Osteoblast (primary cell): Measurements from ENCODE around the gene SLC24A3. TPM values are rescaled to one million over a fixed set of nuclear protein-coding genes. Genes with fewer than 3 reads are reported as not detected.

Experiments used
- DNase-seq: peaks from one replicate; pipeline ENCODE4 v3.0.0; 2011; ENCODE audit warnings: low spot score, mixed read lengths; ENCODE audit not compliant: insufficient read length; ENCODE audit errors: missing footprints
- H2AFZ ChIP-seq: 2 replicates; pipeline ENCODE4 v1.6.0; 2011; ENCODE audit warnings: mild to moderate bottlenecking, low read length
- H3K27ac ChIP-seq: 2 replicates; pipeline ENCODE4 v1.5.1; 2011; ENCODE audit warnings: mild to moderate bottlenecking, low read depth, low read length, moderate library complexity
- H3K27me3 ChIP-seq: 2 replicates; pipeline ENCODE4 v1.6.0; 2012; ENCODE audit warnings: mild to moderate bottlenecking, control low read depth, inconsistent platforms, low read length, moderate library complexity; ENCODE audit not compliant: insufficient read depth
- H3K36me3 ChIP-seq: 2 replicates; pipeline ENCODE4 v1.5.1; 2011; ENCODE audit warnings: mild to moderate bottlenecking, low read length, control low read depth, moderate library complexity; ENCODE audit not compliant: insufficient read depth
- H3K4me1 ChIP-seq: 2 replicates; pipeline ENCODE4 v1.5.1; 2011; ENCODE audit warnings: mild to moderate bottlenecking, low read length, control low read depth, moderate library complexity; ENCODE audit not compliant: insufficient read depth
- H3K4me2 ChIP-seq: 2 replicates; pipeline ENCODE4 v1.6.0; 2011; ENCODE audit warnings: mild to moderate bottlenecking, low read length; ENCODE audit not compliant: insufficient read depth
- H3K4me3 ChIP-seq: fragments of 200-600 bp; sonication (generic); 3 replicates; pipeline ENCODE4 v1.5.1; 2012; ENCODE audit warnings: mild to moderate bottlenecking, low read length, inconsistent platforms; ENCODE audit not compliant: insufficient read depth
- H3K79me2 ChIP-seq: 2 replicates; pipeline ENCODE4 v1.6.0; 2012; ENCODE audit warnings: mild to moderate bottlenecking, low read length, control low read depth, inconsistent platforms; ENCODE audit not compliant: insufficient read depth
- H3K9me3 ChIP-seq: 2 replicates; pipeline ENCODE4 v1.5.1; 2011; ENCODE audit warnings: low read depth, low read length, control low read depth
- H4K20me1 ChIP-seq: 2 replicates; pipeline ENCODE4 v1.6.0; 2012; ENCODE audit warnings: mild to moderate bottlenecking, low read length, control low read depth; ENCODE audit not compliant: insufficient read depth
- total RNA-seq: library from RNA; depleted of rRNA; stranded (reverse); fragments of >200 nt; gene quantifications from 2 replicates; pipeline ENCODE4 v1.2.3, GENCODE V29; 2012
- TF ChIP-seq, protein P1 (sequence below): IDR thresholded peaks from 2 replicates; pipeline ENCODE4 v1.5.1; 2011; ENCODE audit warnings: mild to moderate bottlenecking, low read depth, low read length, moderate library complexity; ENCODE audit errors: extremely low read depth

SLC24A3 gene
- total RNA-seq, 1 donor: 1.1 TPM

DNA sequence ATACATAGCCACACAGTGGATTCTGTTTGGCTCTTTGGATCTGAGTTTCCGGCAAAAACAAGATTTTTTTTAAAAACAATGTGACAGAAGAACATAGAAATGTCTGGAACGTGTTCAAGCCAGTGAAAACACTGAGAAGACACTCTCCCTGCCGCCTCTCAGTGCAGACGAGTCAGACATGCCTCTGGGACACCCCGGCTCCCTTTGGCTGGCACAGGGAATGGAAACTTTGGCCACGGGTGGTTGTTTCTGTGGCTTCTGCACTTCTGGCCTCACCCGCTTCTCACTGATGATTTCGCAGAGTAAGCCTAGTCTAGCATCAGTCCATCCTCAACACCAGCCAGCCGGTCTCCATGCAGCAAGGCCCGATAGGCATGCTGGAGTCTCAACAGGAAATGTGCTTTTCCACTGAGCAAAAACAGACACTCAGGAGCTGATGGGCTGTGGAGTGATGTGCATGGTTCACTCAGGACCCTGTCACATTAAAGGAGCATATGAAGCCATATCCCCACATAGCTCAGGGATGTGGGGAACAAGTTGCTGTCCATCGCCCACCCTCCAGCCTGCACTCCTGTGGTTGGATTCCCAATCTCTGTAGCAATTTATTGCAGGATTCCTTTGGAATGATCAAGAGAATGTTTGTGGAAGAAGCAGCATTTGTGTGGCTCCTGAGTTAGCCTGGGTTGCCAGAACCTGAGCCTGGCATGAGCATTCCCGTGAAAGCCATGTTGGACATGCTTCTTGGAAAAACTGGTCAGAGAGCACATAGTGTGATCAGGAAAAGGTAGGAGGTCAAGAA, 283.7 kb downstream of the SLC24A3 start:
- peak overlapping the region; percentile 19 for H3K4me2 ChIP-seq
- no peak for DNase-seq

DNA sequence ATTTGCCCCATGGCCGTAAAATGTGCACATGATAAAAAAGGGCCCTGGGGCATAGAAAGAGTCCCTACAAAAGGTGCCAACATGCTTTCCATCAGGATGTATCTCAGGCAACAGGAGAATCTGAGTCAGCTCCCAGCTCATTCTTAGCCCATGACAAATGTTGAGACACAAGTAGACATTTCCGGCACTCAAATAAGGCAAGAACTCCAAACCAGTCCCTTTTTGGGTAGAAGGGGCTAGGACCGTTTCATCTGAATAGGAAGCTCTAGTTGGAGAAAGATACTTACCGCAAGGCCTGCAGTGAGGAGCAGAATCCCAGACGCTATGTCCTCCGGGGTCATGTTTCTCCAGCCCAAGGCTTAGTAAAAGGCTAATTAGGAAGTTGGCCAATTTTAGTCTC, 284.6 kb downstream of the SLC24A3 start:
- Histone ChIP-seq H3K4me2 (no peak overlapping the region), H3K4me1 (peaks cover 18% of the 10 kb centered on the region), H3K4me3 (no peak overlapping the region), H3K36me3 (no peaks in the 10 kb centered on the region), H4K20me1 (no peaks in the 10 kb centered on the region), H3K27me3 (no peaks in the 10 kb centered on the region), H3K27ac (peak overlapping the region; percentile 70), H3K9me3 (no peaks in the 10 kb centered on the region), H2AFZ (peak overlapping the region; percentile 9), H3K79me2 (no peaks in the 10 kb centered on the region)
- DNase-seq: peak; percentile 80
- TF ChIP-seq, protein P1, sequence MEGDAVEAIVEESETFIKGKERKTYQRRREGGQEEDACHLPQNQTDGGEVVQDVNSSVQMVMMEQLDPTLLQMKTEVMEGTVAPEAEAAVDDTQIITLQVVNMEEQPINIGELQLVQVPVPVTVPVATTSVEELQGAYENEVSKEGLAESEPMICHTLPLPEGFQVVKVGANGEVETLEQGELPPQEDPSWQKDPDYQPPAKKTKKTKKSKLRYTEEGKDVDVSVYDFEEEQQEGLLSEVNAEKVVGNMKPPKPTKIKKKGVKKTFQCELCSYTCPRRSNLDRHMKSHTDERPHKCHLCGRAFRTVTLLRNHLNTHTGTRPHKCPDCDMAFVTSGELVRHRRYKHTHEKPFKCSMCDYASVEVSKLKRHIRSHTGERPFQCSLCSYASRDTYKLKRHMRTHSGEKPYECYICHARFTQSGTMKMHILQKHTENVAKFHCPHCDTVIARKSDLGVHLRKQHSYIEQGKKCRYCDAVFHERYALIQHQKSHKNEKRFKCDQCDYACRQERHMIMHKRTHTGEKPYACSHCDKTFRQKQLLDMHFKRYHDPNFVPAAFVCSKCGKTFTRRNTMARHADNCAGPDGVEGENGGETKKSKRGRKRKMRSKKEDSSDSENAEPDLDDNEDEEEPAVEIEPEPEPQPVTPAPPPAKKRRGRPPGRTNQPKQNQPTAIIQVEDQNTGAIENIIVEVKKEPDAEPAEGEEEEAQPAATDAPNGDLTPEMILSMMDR: no peak

More for the DNA sequence above, 283.7 kb downstream of the SLC24A3 start:
- H3K27me3 ChIP-seq: no peaks in the 10 kb centered on the region
- H2AFZ ChIP-seq: no peak overlapping the region
- peaks cover 18% of the 10 kb centered on the region for H3K4me1 ChIP-seq
- TF ChIP-seq, protein P1: no peak
- H3K79me2 ChIP-seq: no peaks in the 10 kb centered on the region
- no peak overlapping the region for H3K4me3 ChIP-seq
- no peaks in the 10 kb centered on the region for H3K9me3 ChIP-seq
- H3K27ac ChIP-seq: peak overlapping the region; percentile 70
- H4K20me1 ChIP-seq: no peaks in the 10 kb centered on the region
- no peaks in the 10 kb centered on the region for H3K36me3 ChIP-seq

DNA sequence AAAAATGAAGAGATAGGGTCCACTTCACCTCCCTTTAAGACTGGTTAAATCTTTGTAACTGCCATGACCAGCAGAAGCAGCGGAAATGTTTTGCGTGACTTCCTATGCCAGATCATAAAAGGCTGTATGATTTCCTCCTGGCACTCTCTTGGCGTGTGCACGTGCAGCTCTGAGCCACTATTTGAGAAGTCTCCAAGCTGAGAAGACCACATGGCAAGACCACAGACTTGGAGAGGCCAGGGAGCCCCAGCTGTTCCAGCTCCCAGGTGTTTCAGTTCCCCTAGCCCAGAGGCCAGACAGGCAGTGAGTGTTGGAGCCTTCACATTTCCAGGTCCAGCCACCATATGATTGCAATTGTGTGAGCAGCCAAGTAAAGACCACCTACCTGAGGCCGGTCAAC, 286.3 kb downstream of the SLC24A3 start:
- Histone ChIP-seq H3K4me1 (peaks cover 18% of the 10 kb centered on the region), H3K27ac (no peak overlapping the region), H3K36me3 (no peaks in the 10 kb centered on the region), H4K20me1 (no peaks in the 10 kb centered on the region), H3K79me2 (no peaks in the 10 kb centered on the region), H2AFZ (no peak overlapping the region), H3K4me2 (no peak overlapping the region), H3K9me3 (no peaks in the 10 kb centered on the region), H3K4me3 (no peak overlapping the region), H3K27me3 (no peaks in the 10 kb centered on the region)
- no peak for DNase-seq
- TF ChIP-seq, protein P1: no peak

DNA sequence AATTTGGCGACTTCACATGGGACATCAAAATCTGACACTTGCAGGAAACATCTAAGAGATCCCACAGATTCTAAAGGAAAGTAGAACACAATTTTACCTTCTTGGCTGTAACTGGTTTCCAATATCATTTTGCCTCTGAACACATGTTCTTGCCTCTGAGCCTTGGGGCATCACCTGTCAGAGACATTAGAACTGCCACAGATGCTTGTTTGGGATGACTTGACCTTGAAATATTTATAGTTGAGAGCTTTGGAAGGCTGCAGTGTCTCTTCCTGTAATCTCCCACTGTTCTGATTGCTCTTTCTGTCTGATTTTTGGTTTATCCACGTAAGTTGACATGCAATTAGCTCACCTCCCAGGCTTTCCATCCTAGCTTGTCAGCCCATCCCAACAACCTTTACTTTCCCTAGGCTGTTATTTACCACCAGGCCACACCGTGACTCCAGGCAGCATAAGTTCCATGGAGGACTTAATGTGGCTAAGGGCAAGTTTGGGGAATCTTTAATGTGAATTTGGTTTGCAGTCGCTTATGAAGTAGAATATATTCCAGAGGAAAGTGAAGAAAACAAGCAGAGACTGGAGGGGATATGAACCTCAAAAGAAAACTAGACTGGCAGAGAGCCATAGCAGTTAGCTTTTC, 289.2 kb downstream of the SLC24A3 start:
- Histone ChIP-seq H2AFZ (no peak overlapping the region), H3K79me2 (no peaks in the 10 kb centered on the region), H3K27me3 (no peaks in the 10 kb centered on the region), H3K27ac (no peak overlapping the region), H4K20me1 (no peaks in the 10 kb centered on the region), H3K4me3 (no peak overlapping the region), H3K9me3 (no peaks in the 10 kb centered on the region), H3K4me1 (peaks cover 7% of the 10 kb centered on the region), H3K36me3 (no peaks in the 10 kb centered on the region), H3K4me2 (no peak overlapping the region)
- TF ChIP-seq, protein P1: no peak
- DNase-seq: no peak
